ENCODE measurements around the gene ZNF205. TPM values are rescaled to one million over a fixed set of nuclear protein-coding genes. Genes with fewer than 3 reads are reported as not detected.

ZNF205 gene
- total and polyA plus RNA-seq, 9 of the 15 experiments (the other 6 are each of a cell fraction or from before 2014, with no cell fraction given): 2.4 to 11.8 (median 5.1) TPM; not detected in 2

DNA sequence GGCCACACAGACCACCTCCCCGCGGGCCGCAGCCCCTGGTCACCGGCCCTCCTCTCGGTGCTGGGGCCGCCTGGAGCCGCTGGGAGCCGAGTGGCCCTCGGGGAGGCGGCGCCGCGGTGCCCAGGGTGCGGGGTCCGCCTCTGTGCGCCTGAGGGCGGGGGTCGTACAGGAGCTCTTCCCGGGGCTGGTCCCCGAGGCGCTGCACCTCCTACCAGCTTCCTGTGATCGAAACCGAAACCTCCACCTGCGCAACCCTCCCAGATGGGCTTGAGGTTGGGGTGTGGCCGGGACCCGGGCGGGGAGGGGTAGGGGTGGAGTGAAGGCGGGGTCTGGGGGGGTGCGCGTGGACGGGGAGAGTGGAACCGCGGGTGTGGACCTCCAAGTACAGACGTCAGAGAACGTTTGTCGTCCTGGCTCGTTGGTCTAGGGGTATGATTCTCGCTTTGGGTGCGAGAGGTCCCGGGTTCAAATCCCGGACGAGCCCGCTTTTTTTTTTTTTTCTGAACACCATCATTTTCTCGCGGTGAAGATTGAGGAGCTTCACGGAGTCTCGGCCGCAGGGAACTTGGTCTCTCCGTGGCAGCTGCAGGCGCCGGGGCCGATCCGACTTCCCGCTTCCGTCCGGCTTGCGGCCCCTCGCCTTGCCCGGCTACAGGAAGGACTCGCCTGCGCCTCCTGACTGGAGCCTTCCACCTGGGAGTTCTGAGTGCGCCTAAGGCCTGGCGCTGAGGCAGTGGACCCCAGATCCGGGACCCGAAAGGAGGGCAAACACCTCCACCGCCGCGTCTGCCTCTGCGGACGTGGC is 46.3 kb downstream of the ZNF205 start (continued):
- TF ChIP-seq, protein P1, sequence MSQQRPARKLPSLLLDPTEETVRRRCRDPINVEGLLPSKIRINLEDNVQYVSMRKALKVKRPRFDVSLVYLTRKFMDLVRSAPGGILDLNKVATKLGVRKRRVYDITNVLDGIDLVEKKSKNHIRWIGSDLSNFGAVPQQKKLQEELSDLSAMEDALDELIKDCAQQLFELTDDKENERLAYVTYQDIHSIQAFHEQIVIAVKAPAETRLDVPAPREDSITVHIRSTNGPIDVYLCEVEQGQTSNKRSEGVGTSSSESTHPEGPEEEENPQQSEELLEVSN (IDR thresholded peaks at IDR 0.05; ENCODE audit: borderline replicate concordance in 1 of 2, extremely low read depth in 1 of 2, insufficient read depth in 1 of 2, insufficient read length in 1 of 2, low read depth in 1 of 2, low read length in 1 of 2, poor library complexity in 1 of 2, severe bottlenecking in 1 of 2): peak in 1 of 2 experiments; percentile 54
- TF ChIP-seq EHMT2 (IDR thresholded peaks at IDR 0.05): no peak
- no peak for TF ChIP-seq ZNF347 (CRISPR knock-in tag; IDR thresholded peaks at IDR 0.05; ENCODE audit: low read depth)
- TF ChIP-seq IFI16 (CRISPR knock-in tag; IDR thresholded peaks at IDR 0.05): no peak
- TF ChIP-seq ZNF324 (CRISPR knock-in tag; IDR thresholded peaks at IDR 0.05): no peak
- TF ChIP-seq, protein P2, sequence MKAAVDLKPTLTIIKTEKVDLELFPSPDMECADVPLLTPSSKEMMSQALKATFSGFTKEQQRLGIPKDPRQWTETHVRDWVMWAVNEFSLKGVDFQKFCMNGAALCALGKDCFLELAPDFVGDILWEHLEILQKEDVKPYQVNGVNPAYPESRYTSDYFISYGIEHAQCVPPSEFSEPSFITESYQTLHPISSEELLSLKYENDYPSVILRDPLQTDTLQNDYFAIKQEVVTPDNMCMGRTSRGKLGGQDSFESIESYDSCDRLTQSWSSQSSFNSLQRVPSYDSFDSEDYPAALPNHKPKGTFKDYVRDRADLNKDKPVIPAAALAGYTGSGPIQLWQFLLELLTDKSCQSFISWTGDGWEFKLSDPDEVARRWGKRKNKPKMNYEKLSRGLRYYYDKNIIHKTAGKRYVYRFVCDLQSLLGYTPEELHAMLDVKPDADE (conservative IDR thresholded peaks at IDR 0.05; ENCODE audit: control insufficient read depth, low read depth, low read length): 0 out of 2 replicates have a peak, but pooled peaks have one; percentile 75
- peak; percentile 83 to 85 for TF ChIP-seq NRF1 (conservative IDR thresholded peaks at IDR 0.05 in 1 of 2, IDR thresholded peaks at IDR 0.05 in 1 of 2)
- TF ChIP-seq, protein P3, sequence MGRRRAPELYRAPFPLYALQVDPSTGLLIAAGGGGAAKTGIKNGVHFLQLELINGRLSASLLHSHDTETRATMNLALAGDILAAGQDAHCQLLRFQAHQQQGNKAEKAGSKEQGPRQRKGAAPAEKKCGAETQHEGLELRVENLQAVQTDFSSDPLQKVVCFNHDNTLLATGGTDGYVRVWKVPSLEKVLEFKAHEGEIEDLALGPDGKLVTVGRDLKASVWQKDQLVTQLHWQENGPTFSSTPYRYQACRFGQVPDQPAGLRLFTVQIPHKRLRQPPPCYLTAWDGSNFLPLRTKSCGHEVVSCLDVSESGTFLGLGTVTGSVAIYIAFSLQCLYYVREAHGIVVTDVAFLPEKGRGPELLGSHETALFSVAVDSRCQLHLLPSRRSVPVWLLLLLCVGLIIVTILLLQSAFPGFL (CRISPR knock-in tag; IDR thresholded peaks at IDR 0.05): no peak
- no peak for TF ChIP-seq FOXA1 (IDR thresholded peaks at IDR 0.05; ENCODE audit: borderline replicate concordance)
- no peak for TF ChIP-seq ZNF184 (CRISPR knock-in tag; IDR thresholded peaks at IDR 0.05)
- TF ChIP-seq PRDM10 (IDR thresholded peaks at IDR 0.05; ENCODE audit: partially characterized antibody): peak; percentile 70
- TF ChIP-seq ZNF551 (CRISPR knock-in tag; IDR thresholded peaks at IDR 0.05): no peak
- no peak for TF ChIP-seq ZNF175 (CRISPR knock-in tag; IDR thresholded peaks at IDR 0.05; ENCODE audit: low read depth)
- TF ChIP-seq, protein P4, sequence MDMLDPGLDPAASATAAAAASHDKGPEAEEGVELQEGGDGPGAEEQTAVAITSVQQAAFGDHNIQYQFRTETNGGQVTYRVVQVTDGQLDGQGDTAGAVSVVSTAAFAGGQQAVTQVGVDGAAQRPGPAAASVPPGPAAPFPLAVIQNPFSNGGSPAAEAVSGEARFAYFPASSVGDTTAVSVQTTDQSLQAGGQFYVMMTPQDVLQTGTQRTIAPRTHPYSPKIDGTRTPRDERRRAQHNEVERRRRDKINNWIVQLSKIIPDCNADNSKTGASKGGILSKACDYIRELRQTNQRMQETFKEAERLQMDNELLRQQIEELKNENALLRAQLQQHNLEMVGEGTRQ (CRISPR knock-in tag; IDR thresholded peaks at IDR 0.05): no peak
- TF ChIP-seq CREM (IDR thresholded peaks at IDR 0.05; ENCODE audit: low read depth): peak; percentile 91
